CD4-positive, alpha-beta T cell (primary cell): ENCODE measurements around the gene PFN4. TPM values are rescaled to one million over a fixed set of nuclear protein-coding genes. Genes with fewer than 3 reads are reported as not detected.

Source experiments
- ATAC-seq: fragments of 200-7000 bp; cut with Tn5 transposase; one replicate; pipeline ENCODE4 v1.10.0; 2022; ENCODE audit warnings: mild to moderate bottlenecking; ENCODE audit not compliant: poor library complexity
- CTCF ChIA-PET: fragments of 350-600 bp; sonication (Branson Sonifier 250); formaldehyde crosslinking; loops from one replicate; lab custom pipeline; 2021; ENCODE audit warnings: antibody characterized with exemption, inconsistent platforms; lab: Charles Lee
- POLR2A ChIA-PET: fragments of 350-600 bp; sonication (Branson Sonifier 250); formaldehyde crosslinking; loops from one replicate; lab custom pipeline; 2021; ENCODE audit warnings: antibody characterized with exemption, inconsistent platforms; lab: Charles Lee
- DNase-seq, 14 experiments: peaks; one replicate each; pipeline ENCODE4 v3.0.0-alpha.2; 2013 to 2020; ENCODE audit warnings: mixed read lengths in 2 of 14
- H3K27ac ChIP-seq, 2 donors: one replicate each; pipeline versions ENCODE4 v1.5.1 to v1.7.0; 2013; ENCODE audit warnings: low read length in 2 of 2, low read depth in 1 of 2, mild to moderate bottlenecking in 1 of 2
- H3K27me3 ChIP-seq, 2 experiments: 1 replicate in 1 of 2; 2 replicates in 1 of 2; pipeline versions ENCODE4 v1.6.1 to v1.7.0; 2013; ENCODE audit warnings: low read length in 2 of 2, control low read depth in 1 of 2, mild to moderate bottlenecking in 1 of 2, moderate library complexity in 1 of 2; ENCODE audit not compliant: insufficient read depth in 2 of 2, control insufficient read depth in 1 of 2
- H3K36me3 ChIP-seq: one replicate; pipeline ENCODE4 v1.6.1; 2013; ENCODE audit warnings: low read length, control low read depth; ENCODE audit not compliant: insufficient read depth
- H3K4me1 ChIP-seq: one replicate; pipeline ENCODE4 v1.6.1; 2013; ENCODE audit warnings: low read length, control low read depth; ENCODE audit not compliant: insufficient read depth
- H3K4me3 ChIP-seq: one replicate; pipeline ENCODE4 v1.5.1; 2013; ENCODE audit warnings: mild to moderate bottlenecking, low read length, moderate library complexity
- H3K9me3 ChIP-seq, 2 experiments: 1 replicate in 1 of 2; 2 replicates in 1 of 2; pipeline versions ENCODE4 v1.6.1 to v1.7.0; 2013; ENCODE audit warnings: low read length in 2 of 2, mild to moderate bottlenecking in 2 of 2, control low read depth in 1 of 2, moderate library complexity in 1 of 2; ENCODE audit not compliant: control insufficient read depth in 1 of 2, insufficient read depth in 1 of 2
- H3K27ac Mint-ChIP-seq: one replicate; pipeline ENCODE4 v1.8.0; 2020; ENCODE audit warnings: mixed read lengths
- H3K27me3 Mint-ChIP-seq: one replicate; pipeline ENCODE4 v1.8.0; 2021; ENCODE audit warnings: mixed read lengths
- H3K36me3 Mint-ChIP-seq: one replicate; pipeline ENCODE4 v1.8.0; 2021; ENCODE audit warnings: low read depth, mixed read lengths
- H3K4me1 Mint-ChIP-seq: one replicate; pipeline ENCODE4 v1.8.0; 2021; ENCODE audit warnings: low read depth, mixed read lengths
- H3K4me3 Mint-ChIP-seq: one replicate; pipeline ENCODE4 v1.8.0; 2020; ENCODE audit warnings: mild to moderate bottlenecking, mixed read lengths
- H3K9me3 Mint-ChIP-seq: one replicate; pipeline ENCODE4 v1.8.0; 2020; ENCODE audit warnings: mixed read lengths
- intact Hi-C, 2 experiments: fragments of 100-400 bp; cut with DNase I in 1 of 2; cut with micrococcal nuclease in 1 of 2; formaldehyde crosslinking; loops; one replicate each; pipeline versions ENCODE4 v1.15.1 to v1.9.0; 2023 to 2025; cut with DNase I, micrococcal nuclease
- total RNA-seq, 174 experiments: library from RNA in 2 of 174; stranded (reverse) in 2 of 174; gene quantifications; one replicate each; pipeline ENCODE4 v1.2.3 and lab custom pipeline; 2021 to 2026
- TF ChIP-seq, protein P1 (sequence below): fragments of 200-600 bp; IDR thresholded peaks from one replicate; pipeline ENCODE4 v1.8.0; 2022; ENCODE audit warnings: antibody characterized with exemption, mild to moderate bottlenecking

The PFN4 gene
- total RNA-seq, 2 experiments from 2014 or later = not detected

DNA sequence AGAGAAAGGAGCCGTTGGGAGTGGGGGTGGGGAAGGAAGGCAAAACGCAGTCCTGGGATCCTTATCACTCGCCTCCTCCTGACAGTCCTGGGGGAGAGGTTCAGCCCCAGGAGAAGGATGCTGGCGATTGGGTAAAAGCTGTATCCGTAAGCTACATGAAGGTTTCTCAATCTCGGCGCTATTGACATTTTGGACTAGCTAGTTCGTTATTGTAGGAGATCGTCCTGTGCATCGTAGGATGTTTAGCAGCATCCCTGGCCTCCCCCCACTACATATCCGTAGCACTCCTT lies 38.0 kb downstream of the PFN4 start:
- intact Hi-C loops = loop anchor here (2.0 kb wide), 1 partner anchor 158 kb away; the partner anchor contains the start of gene ATAD2B (in 2 of the 2)
- peaks cover 35% of the 10 kb centered on the region for H3K36me3 Mint-ChIP-seq
- Histone ChIP-seq H3K27me3 (no peaks in the 10 kb centered on the region), H3K9me3 (no peaks in the 10 kb centered on the region), H3K27ac (no peak overlapping the region), H3K4me1 (peaks cover 19% of the 10 kb centered on the region), H3K4me3 (peak overlapping the region; percentile 61), H3K36me3 (peaks cover 15% of the 10 kb centered on the region)
- H3K4me1 Mint-ChIP-seq = peaks cover 21% of the 10 kb centered on the region
- ATAC-seq (no peak), DNase-seq (no peak)
- H3K4me3 Mint-ChIP-seq = peak overlapping the region; percentile 57
- TF ChIP-seq, protein P1, sequence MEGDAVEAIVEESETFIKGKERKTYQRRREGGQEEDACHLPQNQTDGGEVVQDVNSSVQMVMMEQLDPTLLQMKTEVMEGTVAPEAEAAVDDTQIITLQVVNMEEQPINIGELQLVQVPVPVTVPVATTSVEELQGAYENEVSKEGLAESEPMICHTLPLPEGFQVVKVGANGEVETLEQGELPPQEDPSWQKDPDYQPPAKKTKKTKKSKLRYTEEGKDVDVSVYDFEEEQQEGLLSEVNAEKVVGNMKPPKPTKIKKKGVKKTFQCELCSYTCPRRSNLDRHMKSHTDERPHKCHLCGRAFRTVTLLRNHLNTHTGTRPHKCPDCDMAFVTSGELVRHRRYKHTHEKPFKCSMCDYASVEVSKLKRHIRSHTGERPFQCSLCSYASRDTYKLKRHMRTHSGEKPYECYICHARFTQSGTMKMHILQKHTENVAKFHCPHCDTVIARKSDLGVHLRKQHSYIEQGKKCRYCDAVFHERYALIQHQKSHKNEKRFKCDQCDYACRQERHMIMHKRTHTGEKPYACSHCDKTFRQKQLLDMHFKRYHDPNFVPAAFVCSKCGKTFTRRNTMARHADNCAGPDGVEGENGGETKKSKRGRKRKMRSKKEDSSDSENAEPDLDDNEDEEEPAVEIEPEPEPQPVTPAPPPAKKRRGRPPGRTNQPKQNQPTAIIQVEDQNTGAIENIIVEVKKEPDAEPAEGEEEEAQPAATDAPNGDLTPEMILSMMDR = no peak
- H3K9me3 Mint-ChIP-seq = no peaks in the 10 kb centered on the region
- no peaks in the 10 kb centered on the region for H3K27me3 Mint-ChIP-seq
- H3K27ac Mint-ChIP-seq = peak overlapping the region; percentile 49
- POLR2A ChIA-PET = interaction anchor here (1.9 to 3.1 kb wide), 4 partner anchors 9 to 260 kb away, joined by 7 to 33 read pairs (median 10); partner anchors contain the start of genes ATAD2B, SF3B6 and WDCP
- CTCF ChIA-PET = interaction anchor here (1.0 to 3.1 kb wide), 6 partner anchors 9 to 261 kb away, joined by 4 to 51 read pairs (median 12); partner anchors contain the start of genes ATAD2B, SF3B6 and WDCP

DNA sequence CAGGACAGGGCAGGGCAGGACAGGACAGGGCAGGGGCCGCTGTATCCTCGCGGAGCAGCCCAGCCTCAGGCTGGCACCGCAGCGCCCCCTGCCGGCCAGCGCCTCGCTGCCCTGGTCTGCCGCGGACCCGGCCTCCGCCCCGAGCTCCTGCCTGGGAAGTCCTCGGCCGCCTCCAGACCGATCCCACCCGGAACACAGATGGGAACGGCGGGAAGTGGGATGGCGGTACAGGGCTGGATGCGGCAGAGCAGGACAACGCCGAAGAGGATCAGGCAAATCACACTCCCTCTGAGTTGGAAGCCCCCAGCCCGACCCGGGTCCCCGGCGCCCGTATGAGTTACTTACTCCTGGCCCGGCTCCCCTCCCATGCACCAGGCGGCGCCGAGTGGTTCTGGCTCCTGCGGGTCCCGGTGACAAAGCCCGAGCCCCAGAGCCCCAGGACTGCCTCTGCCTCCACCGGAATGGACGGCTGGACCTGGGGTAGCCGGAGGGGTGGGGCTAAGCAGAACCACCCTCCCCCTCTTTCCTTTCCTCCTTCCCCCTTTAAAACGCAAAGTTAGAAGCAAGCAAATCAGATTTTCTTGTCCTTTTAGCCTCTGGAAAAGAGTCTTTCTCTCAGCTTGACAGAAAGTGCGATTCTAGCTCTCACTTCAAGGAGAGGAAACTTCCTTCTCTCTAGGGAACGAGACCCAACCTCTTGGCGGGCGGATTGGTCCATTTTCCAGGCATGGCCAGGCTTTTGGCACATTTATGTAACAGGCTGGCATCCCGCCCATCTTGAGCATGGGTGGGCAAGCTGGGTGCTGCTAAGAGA lies 38.5 kb downstream of the PFN4 start, which contains the start of gene TP53I3:
Gene TP53I3 (minus strand): TSS at position 449 of the 814 bp plus-strand sequence. CDS start 508 bp downstream, outside the sequence.
- Histone ChIP-seq H3K9me3 (no peaks in the 10 kb centered on the region), H3K27ac (peak within 1 kb of the TSS in 1 of 2 donors; percentile 5), H3K4me3 (peak within 1 kb of the TSS; percentile 61), H3K36me3 (peaks cover 15% of the 10 kb centered on the region), H3K27me3 (no peaks in the 10 kb centered on the region), H3K4me1 (peaks cover 19% of the 10 kb centered on the region)
- ChIA-PET POLR2A (interaction anchor here (0.6 to 3.1 kb wide), 9 partner anchors 8 to 709 kb away, joined by 3 to 33 read pairs (median 6); partner anchors contain the start of genes ATAD2B, CENPO, FAM228B and ITSN2), CTCF (interaction anchor here (0.5 to 3.1 kb wide), 32 partner anchors 8 to 718 kb away, joined by 3 to 51 read pairs (median 4); partner anchors contain the start of genes ATAD2B, SF3B6, UBXN2A and WDCP)
- no peaks in the 10 kb centered on the region for H3K27me3 Mint-ChIP-seq
- peaks cover 21% of the 10 kb centered on the region for H3K4me1 Mint-ChIP-seq
- H3K36me3 Mint-ChIP-seq = peaks cover 35% of the 10 kb centered on the region
- peak; percentile 57 to 91 (median 78) for DNase-seq
- peak within 1 kb of the TSS; percentile 82 for H3K27ac Mint-ChIP-seq
- ATAC-seq = peak; percentile 88
- H3K9me3 Mint-ChIP-seq = no peaks in the 10 kb centered on the region
- intact Hi-C loops = loop anchor here (1.0 to 2.0 kb wide), 4 partner anchors 96 to 260 kb away; partner anchors contain the start of gene ATAD2B (in 2 of the 2)
- H3K4me3 Mint-ChIP-seq = peak within 1 kb of the TSS; percentile 91
- TF ChIP-seq, protein P1 = peak; percentile 94

DNA sequence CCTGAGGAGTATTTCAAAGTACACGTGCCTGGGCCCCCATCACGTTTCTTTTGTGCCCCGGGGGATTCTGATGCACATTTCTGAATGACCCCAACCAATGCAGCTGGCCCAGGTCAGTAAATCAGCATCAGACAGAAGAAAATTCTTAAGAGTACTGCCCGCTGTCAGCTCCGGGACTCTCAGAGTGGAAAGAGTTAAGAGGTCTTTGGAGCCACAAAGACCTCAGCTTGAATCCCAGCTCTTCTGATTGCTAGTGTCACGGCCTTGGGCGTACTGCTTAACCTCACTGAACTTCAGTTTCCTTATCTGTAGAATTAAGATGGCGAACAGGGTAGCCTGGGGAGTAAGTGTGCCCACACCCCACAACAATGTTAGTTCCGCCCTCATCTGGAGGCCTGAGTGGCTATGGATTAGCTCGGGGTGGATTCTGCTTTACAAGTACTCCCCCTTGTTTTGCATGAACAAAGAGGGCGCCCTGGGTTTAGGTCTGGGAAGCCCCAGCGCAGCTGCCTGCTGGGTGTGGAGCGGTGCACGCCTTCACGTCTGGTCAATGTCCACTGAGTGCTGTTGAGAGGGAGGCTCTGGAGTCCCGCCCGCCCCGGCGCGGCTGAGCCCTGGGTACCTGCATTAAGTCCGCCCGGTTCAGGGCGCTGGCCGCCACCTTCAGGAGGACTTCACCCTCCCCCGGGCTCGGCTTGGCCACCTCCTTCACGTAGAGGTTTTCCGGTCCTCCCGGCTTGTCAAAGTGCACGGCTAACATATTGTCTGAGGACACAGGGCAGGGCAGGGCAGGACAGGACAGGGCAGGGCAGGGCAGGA lies 39.4 kb downstream of the PFN4 start:
- DNase-seq (peak in 6 of 14 experiments; percentile 12 to 75 (median 38)), ATAC-seq (peak; percentile 73)
- H3K9me3 Mint-ChIP-seq = no peaks in the 10 kb centered on the region
- peaks cover 27% of the 10 kb centered on the region for H3K36me3 Mint-ChIP-seq
- H3K36me3 ChIP-seq = peaks cover 15% of the 10 kb centered on the region
- peaks cover 21% of the 10 kb centered on the region for H3K4me1 Mint-ChIP-seq
- peak overlapping the region in 1 of 2 donors; percentile 5 for H3K27ac ChIP-seq
- H3K27me3 ChIP-seq = no peaks in the 10 kb centered on the region
- H3K27me3 Mint-ChIP-seq = no peaks in the 10 kb centered on the region
- H3K4me3 Mint-ChIP-seq = peak overlapping the region; percentile 91
- CTCF ChIA-PET = interaction anchor here (0.6 to 3.1 kb wide), 22 partner anchors 8 to 264 kb away, joined by 3 to 51 read pairs (median 4); partner anchors contain the start of genes ATAD2B, SF3B6, UBXN2A and WDCP
- peaks cover 19% of the 10 kb centered on the region for H3K4me1 ChIP-seq
- POLR2A ChIA-PET = interaction anchor here (0.7 to 3.1 kb wide), 9 partner anchors 8 to 709 kb away, joined by 3 to 33 read pairs (median 6); partner anchors contain the start of genes ATAD2B, CENPO, ITSN2 and PTRHD1
- peak overlapping the region; percentile 82 for H3K27ac Mint-ChIP-seq
- intact Hi-C loops = loop anchor here (1.0 to 2.0 kb wide), 4 partner anchors 95 to 259 kb away; partner anchors contain the start of gene ATAD2B (in 2 of the 2)
- peak overlapping the region; percentile 61 for H3K4me3 ChIP-seq
- no peaks in the 10 kb centered on the region for H3K9me3 ChIP-seq
- TF ChIP-seq, protein P1 = no peak
